ENCODE results near the gene MAOA. TPM values are rescaled to one million over a fixed set of nuclear protein-coding genes. Genes with fewer than 3 reads are reported as not detected.

The MAOA gene
- total RNA-seq, 2 donors from 2014 or later = 0.38 to 4.7 TPM

DNA sequence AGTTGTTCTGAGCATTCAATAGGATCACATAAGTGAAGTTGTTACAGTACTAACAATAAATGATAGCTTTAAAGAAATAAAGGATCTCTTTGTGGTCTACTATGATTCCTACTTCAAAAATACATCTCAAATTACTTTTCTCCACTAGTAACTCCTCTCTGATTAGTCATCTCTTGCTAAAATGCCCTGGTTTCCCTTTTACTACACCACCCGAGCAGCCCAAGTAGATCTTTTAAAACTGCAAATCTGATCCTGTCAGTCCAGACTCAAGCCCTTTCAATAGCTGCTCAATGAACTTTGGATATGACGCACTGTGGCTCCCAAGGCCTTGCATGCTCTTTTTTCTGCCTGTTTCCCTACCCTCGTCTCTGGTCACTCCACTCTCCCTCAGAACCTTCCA lies 97.5 kb downstream of the MAOA start:
- no peak overlapping the region for H3K4me3 ChIP-seq (ENCODE audit: low read length)
- no peaks in the 10 kb centered on the region for H3K9me3 ChIP-seq (ENCODE audit: control insufficient read depth, low read length)
- Mint-ChIP-seq H3K27me3 (ENCODE audit: insufficient read depth) (no peaks in the 10 kb centered on the region), H3K9me3 (peaks cover 23% of the 10 kb centered on the region), H3K27ac (no peak overlapping the region), H3K36me3 (ENCODE audit: low read depth) (no peaks in the 10 kb centered on the region), H3K4me1 (no peaks in the 10 kb centered on the region), H3K4me3 (no peak overlapping the region)
- 85 to 94% methylated on average over 2 to 3 of the region's 3 CpGs for WGBS, 2 experiments (ENCODE audit: insufficient coverage in 1 of 2, insufficient read length in 1 of 2)
- no peak for DNase-seq
- H3K27me3 ChIP-seq (ENCODE audit: control insufficient read depth, insufficient read depth, low read length, poor library complexity, severe bottlenecking) = no peaks in the 10 kb centered on the region
- no peaks in the 10 kb centered on the region for H3K36me3 ChIP-seq (ENCODE audit: control insufficient read depth, insufficient read depth, low read length)
- H3K9ac ChIP-seq (ENCODE audit: extremely low read depth, low read length, poor library complexity, severe bottlenecking) = no peak overlapping the region
- TF ChIP-seq, protein P1, sequence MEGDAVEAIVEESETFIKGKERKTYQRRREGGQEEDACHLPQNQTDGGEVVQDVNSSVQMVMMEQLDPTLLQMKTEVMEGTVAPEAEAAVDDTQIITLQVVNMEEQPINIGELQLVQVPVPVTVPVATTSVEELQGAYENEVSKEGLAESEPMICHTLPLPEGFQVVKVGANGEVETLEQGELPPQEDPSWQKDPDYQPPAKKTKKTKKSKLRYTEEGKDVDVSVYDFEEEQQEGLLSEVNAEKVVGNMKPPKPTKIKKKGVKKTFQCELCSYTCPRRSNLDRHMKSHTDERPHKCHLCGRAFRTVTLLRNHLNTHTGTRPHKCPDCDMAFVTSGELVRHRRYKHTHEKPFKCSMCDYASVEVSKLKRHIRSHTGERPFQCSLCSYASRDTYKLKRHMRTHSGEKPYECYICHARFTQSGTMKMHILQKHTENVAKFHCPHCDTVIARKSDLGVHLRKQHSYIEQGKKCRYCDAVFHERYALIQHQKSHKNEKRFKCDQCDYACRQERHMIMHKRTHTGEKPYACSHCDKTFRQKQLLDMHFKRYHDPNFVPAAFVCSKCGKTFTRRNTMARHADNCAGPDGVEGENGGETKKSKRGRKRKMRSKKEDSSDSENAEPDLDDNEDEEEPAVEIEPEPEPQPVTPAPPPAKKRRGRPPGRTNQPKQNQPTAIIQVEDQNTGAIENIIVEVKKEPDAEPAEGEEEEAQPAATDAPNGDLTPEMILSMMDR (conservative IDR thresholded peaks at IDR 0.05) = no peak
- no peak overlapping the region for H3K27ac ChIP-seq (ENCODE audit: low read depth, low read length)
- no peaks in the 10 kb centered on the region for H3K4me1 ChIP-seq (ENCODE audit: control insufficient read depth, insufficient read depth, low read length)

DNA sequence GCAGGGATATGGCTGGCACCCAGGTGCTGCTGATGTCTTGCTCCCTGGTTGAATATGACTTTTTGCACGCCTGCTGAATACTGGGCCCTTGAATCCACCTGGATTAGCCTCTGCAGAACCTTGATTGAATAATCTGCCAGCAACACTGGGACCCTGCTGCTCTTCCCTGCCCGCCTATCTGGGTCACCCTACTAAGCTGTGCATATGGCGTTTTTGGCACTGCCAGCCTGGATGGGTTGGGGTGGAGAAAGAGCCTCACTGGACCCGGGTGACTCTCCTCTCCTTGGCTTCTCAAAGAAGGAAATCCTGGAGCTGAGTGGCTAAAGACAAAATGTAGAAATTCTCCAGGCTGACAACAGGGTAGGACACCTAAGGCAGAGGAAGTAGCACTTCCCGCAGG lies 100.0 kb downstream of the MAOA start:
- H3K27ac Mint-ChIP-seq = no peak overlapping the region
- peaks cover 22% of the 10 kb centered on the region for H3K9me3 Mint-ChIP-seq
- 92 to 95% methylated on average over 2 to 5 of the region's 5 CpGs for WGBS, 2 experiments (ENCODE audit: insufficient coverage in 1 of 2, insufficient read length in 1 of 2)
- Histone ChIP-seq H3K27ac (ENCODE audit: low read depth, low read length) (no peak overlapping the region), H3K36me3 (ENCODE audit: control insufficient read depth, insufficient read depth, low read length) (no peaks in the 10 kb centered on the region), H3K9me3 (ENCODE audit: control insufficient read depth, low read length) (no peaks in the 10 kb centered on the region), H3K9ac (ENCODE audit: extremely low read depth, low read length, poor library complexity, severe bottlenecking) (no peak overlapping the region), H3K4me1 (ENCODE audit: control insufficient read depth, insufficient read depth, low read length) (no peaks in the 10 kb centered on the region), H3K4me3 (ENCODE audit: low read length) (no peak overlapping the region), H3K27me3 (ENCODE audit: control insufficient read depth, insufficient read depth, low read length, poor library complexity, severe bottlenecking) (no peaks in the 10 kb centered on the region)
- H3K4me3 Mint-ChIP-seq = no peak overlapping the region
- H3K36me3 Mint-ChIP-seq (ENCODE audit: low read depth) = no peaks in the 10 kb centered on the region
- H3K27me3 Mint-ChIP-seq (ENCODE audit: insufficient read depth) = no peaks in the 10 kb centered on the region
- H3K4me1 Mint-ChIP-seq = no peaks in the 10 kb centered on the region
- TF ChIP-seq, protein P1 (conservative IDR thresholded peaks at IDR 0.05) = no peak
- DNase-seq = no peak

DNA sequence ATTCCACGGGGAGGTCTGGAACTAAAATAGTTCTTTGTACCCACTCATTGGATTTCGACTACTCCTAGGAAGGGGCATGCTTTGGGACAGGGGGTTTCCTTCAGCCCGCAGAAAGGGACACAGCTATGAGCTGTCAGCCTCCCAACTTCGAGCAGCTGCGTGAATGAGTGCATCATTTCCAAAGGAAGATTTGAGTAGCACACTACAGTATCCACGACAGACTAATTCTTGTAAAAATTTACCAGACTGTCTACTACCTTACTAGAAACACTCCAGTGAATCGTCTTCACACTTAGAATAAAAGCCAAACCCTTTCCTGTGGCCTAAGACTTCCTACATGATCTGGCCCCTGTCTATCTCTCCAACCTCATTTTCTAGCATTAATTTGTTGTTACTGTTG lies 101.9 kb downstream of the MAOA start:
- WGBS, 2 experiments (ENCODE audit: insufficient coverage in 1 of 2, insufficient read length in 1 of 2) = 89 to 97% methylated on average over 4 to 7 of the region's 7 CpGs
- Histone ChIP-seq H3K4me1 (ENCODE audit: control insufficient read depth, insufficient read depth, low read length) (no peaks in the 10 kb centered on the region), H3K27me3 (ENCODE audit: control insufficient read depth, insufficient read depth, low read length, poor library complexity, severe bottlenecking) (no peaks in the 10 kb centered on the region), H3K27ac (ENCODE audit: low read depth, low read length) (no peak overlapping the region), H3K9me3 (ENCODE audit: control insufficient read depth, low read length) (no peaks in the 10 kb centered on the region), H3K36me3 (ENCODE audit: control insufficient read depth, insufficient read depth, low read length) (no peaks in the 10 kb centered on the region), H3K9ac (ENCODE audit: extremely low read depth, low read length, poor library complexity, severe bottlenecking) (no peak overlapping the region), H3K4me3 (ENCODE audit: low read length) (no peak overlapping the region)
- Mint-ChIP-seq H3K4me3 (no peak overlapping the region), H3K4me1 (no peaks in the 10 kb centered on the region), H3K36me3 (ENCODE audit: low read depth) (no peaks in the 10 kb centered on the region), H3K27ac (no peak overlapping the region), H3K27me3 (ENCODE audit: insufficient read depth) (no peaks in the 10 kb centered on the region), H3K9me3 (peaks cover 24% of the 10 kb centered on the region)
- TF ChIP-seq, protein P1 (conservative IDR thresholded peaks at IDR 0.05) = no peak
- DNase-seq = no peak

Measured in endodermal cell (in vitro differentiated cells).